SU-DHL-6 (cell line): ENCODE results near the gene HNRNPA1.
"Not testable (repeated sequence)": the region's sequence is repeated elsewhere in the genome, so short reads cannot be mapped to it uniquely, and the experiment has no call there.

Experiments
- H2AFZ ChIP-seq: fragments of 200-600 bp; sonication (generic); 2 replicates; pipeline ENCODE4 v1.6.1; 2014; ENCODE audit warnings: low read depth, mild to moderate bottlenecking, moderate library complexity, mixed read lengths, antibody characterized with exemption, low read length; ENCODE audit not compliant: severe bottlenecking
- H3F3A ChIP-seq: fragments of 200-600 bp; shearing (Covaris generic); 2 replicates; pipeline ENCODE4 v1.6.0; 2016; ENCODE audit warnings: antibody characterized with exemption, mild to moderate bottlenecking; ENCODE audit not compliant: insufficient read depth
- H3K27ac ChIP-seq: fragments of 200-600 bp; sonication (generic); 2 replicates; pipeline ENCODE4 v1.5.1; 2016; ENCODE audit warnings: low read depth, mild to moderate bottlenecking, low read length, moderate library complexity, mixed read lengths
- H3K27me3 ChIP-seq: fragments of 200-600 bp; sonication (generic), shearing (Covaris generic); 2 replicates; pipeline ENCODE4 v1.6.0; 2014; ENCODE audit warnings: mild to moderate bottlenecking, low read length
- H3K36me3 ChIP-seq: fragments of 200-600 bp; sonication (generic); 2 replicates; pipeline ENCODE4 v1.6.1; 2014; ENCODE audit warnings: mild to moderate bottlenecking, low read length, mixed read lengths
- H3K4me2 ChIP-seq: fragments of 300-600, 200-600 bp; shearing (Covaris generic), sonication (generic); 2 replicates; pipeline ENCODE4 v1.6.0; 2014; ENCODE audit warnings: low read length, low read depth, mild to moderate bottlenecking; ENCODE audit not compliant: poor library complexity, severe bottlenecking
- H3K4me3 ChIP-seq: fragments of 200-600 bp; sonication (generic); 2 replicates; pipeline ENCODE4 v1.5.1; 2014; ENCODE audit warnings: antibody characterized with exemption, low read length, mild to moderate bottlenecking, mixed read lengths; ENCODE audit not compliant: insufficient read depth, poor library complexity, severe bottlenecking
- H3K79me2 ChIP-seq: fragments of 200-600 bp; sonication (generic); 2 replicates; pipeline ENCODE4 v1.6.1; 2014; ENCODE audit warnings: mild to moderate bottlenecking, low read length, moderate library complexity; ENCODE audit not compliant: insufficient read depth
- H3K9ac ChIP-seq: fragments of 200-600 bp; sonication (generic); 2 replicates; pipeline ENCODE4 v1.7.0; 2014; ENCODE audit warnings: mild to moderate bottlenecking, low read length
- H3K9me2 ChIP-seq: fragments of 200-600 bp; sonication (generic); replicated peaks from 2 replicates; pipeline ENCODE4 v1.6.1; 2014; ENCODE audit warnings: low read length; ENCODE audit not compliant: insufficient read depth
- H3K9me3 ChIP-seq: fragments of 200-600 bp; sonication (generic); 2 replicates; pipeline ENCODE4 v1.6.1; 2014; ENCODE audit warnings: low read length, mixed read lengths; ENCODE audit not compliant: insufficient read depth
- H4K20me1 ChIP-seq: fragments of 200-600 bp; sonication (generic); 2 replicates; pipeline ENCODE4 v1.6.1; 2014; ENCODE audit warnings: low read depth, mild to moderate bottlenecking, antibody characterized with exemption, low read length, moderate library complexity, mixed read lengths
- EZH2phosphoT487 ChIP-seq: fragments of 200-600 bp; sonication (generic), shearing (Covaris generic); conservative IDR thresholded peaks from 2 replicates; pipeline ENCODE4 v1.6.1; 2018; ENCODE audit warnings: mild to moderate bottlenecking, antibody characterized with exemption, low read length, moderate library complexity, mixed read lengths
- TF ChIP-seq, protein P1 (sequence below): fragments of 200-600 bp; sonication (generic); IDR thresholded peaks from one replicate; pipeline ENCODE4 v1.5.1; 2017; ENCODE audit warnings: antibody characterized with exemption, mild to moderate bottlenecking, low read length, moderate library complexity; ENCODE audit not compliant: insufficient read depth, poor library complexity, severe bottlenecking

The HNRNPA1 gene

DNA sequence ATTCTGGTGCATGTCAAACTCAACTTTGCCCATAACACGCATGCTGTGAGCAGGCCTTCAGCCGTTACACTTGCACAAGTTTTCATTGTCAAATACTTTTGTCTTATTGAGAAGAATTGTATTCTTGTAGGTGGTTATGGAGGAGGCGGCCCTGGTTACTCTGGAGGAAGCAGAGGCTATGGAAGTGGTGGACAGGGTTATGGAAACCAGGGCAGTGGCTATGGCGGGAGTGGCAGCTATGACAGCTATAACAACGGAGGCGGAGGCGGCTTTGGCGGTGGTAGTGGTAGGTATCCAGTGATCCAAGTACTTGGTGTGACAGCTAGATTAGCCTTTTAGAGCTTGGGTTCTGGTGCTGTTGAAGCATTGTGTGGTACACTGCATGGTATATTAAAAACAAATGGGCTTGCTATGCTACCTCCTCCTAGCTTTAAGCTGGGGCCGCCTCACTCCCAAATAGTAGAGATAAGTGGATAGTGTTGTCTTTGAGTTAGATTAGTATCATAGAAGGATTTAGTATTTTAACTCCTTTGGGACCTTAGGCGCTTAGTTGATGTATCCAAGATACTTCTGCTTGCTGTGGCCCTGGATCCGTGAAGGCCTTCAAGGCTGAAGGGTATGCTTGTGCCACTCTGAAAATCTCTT lies 2.5 kb downstream of the HNRNPA1 start:
- Histone ChIP-seq H2AFZ (no peak overlapping the region), H3K9ac (peak overlapping the region; percentile 96), H3K79me2 (peaks cover 47% of the 10 kb centered on the region), H3K9me3 (no peaks in the 10 kb centered on the region), H3K27ac (no peak overlapping the region), H3K9me2 (no peaks in the 10 kb centered on the region), H4K20me1 (peaks cover 40% of the 10 kb centered on the region), H3F3A (peaks cover 81% of the 10 kb centered on the region), H3K36me3 (peaks cover 79% of the 10 kb centered on the region), H3K4me3 (peak overlapping the region; percentile 71), H3K4me2 (peak overlapping the region; percentile 77), H3K27me3 (no peaks in the 10 kb centered on the region)
- TF ChIP-seq EZH2phosphoT487 = no peak
- TF ChIP-seq, protein P1, sequence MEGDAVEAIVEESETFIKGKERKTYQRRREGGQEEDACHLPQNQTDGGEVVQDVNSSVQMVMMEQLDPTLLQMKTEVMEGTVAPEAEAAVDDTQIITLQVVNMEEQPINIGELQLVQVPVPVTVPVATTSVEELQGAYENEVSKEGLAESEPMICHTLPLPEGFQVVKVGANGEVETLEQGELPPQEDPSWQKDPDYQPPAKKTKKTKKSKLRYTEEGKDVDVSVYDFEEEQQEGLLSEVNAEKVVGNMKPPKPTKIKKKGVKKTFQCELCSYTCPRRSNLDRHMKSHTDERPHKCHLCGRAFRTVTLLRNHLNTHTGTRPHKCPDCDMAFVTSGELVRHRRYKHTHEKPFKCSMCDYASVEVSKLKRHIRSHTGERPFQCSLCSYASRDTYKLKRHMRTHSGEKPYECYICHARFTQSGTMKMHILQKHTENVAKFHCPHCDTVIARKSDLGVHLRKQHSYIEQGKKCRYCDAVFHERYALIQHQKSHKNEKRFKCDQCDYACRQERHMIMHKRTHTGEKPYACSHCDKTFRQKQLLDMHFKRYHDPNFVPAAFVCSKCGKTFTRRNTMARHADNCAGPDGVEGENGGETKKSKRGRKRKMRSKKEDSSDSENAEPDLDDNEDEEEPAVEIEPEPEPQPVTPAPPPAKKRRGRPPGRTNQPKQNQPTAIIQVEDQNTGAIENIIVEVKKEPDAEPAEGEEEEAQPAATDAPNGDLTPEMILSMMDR = no peak

DNA sequence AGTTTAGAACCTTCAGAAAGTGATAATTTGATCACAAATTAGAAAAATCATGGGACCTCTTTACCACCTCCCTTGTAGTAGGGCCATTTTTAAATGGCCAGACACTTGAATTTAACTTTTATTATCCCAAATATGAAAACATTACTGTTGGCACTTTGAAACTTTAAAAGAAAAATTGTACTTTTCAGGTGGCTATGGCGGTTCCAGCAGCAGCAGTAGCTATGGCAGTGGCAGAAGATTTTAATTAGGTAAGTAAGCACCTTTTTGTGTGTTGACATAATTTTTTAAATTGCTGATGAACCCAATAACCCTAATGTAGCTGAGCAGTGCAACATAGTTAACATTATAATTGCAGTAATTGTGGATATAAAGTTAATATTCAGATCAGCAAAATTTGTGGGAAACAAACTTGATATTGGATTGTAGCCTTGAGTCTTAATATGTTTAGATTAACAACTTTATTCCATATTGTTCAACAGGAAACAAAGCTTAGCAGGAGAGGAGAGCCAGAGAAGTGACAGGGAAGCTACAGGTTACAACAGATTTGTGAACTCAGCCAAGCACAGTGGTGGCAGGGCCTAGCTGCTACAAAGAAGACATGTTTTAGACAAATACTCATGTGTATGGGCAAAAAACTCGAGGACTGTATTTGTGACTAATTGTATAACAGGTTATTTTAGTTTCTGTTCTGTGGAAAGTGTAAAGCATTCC lies 3.7 kb downstream of the HNRNPA1 start:
- Histone ChIP-seq H3F3A (peaks cover 84% of the 10 kb centered on the region), H3K4me2 (peak overlapping the region; percentile 77)

DNA sequence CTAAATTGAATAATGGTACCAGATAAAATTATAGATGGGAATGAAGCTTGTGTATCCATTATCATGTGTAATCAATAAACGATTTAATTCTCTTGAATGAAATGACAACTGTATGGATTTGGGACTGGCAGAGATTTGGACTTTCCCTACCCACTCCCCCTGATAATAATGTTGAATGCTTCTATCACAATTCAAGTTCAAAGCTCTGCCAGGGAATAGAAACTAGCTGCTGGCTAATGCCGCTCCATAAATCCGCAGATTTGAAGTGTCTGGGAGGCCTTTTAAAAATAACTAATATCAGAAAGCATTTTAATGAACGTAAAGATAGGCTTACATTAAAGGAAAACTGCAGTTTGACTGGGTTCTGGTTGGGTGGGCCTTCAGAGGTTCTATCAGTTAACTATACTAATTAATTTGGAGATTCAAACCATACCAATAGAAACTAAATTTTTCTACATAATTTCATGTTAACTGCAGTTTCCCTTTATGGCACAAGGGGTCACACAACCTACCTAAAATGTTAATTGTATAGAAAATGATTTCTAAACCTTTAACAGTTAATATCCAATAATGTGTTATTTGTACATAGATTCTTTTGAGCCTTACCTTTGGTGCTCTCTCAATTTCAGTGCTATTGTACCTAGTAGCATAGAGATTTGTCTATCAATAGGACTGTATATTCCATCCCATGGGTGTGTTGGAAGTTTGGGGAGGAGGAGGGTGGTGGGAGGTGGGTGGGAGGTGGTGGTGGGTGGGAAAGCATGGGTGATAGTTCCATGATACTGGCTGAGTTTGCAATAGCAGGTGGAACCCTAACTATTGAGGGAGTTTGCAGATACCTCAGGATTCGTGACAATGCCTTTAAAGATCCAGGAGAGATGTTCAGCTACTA lies 4.9 kb downstream of the HNRNPA1 start:
- Histone ChIP-seq H3K27me3 (no peaks in the 10 kb centered on the region), H3K4me3 (no peak overlapping the region), H3K79me2 (peaks cover 32% of the 10 kb centered on the region), H3K27ac (no peak overlapping the region), H3F3A (peaks cover 94% of the 10 kb centered on the region), H2AFZ (no peak overlapping the region), H3K9me3 (no peaks in the 10 kb centered on the region), H3K4me2 (peak overlapping the region; percentile 2), H3K9me2 (no peaks in the 10 kb centered on the region), H3K9ac (no peak overlapping the region), H3K36me3 (peaks cover 67% of the 10 kb centered on the region), H4K20me1 (peaks cover 40% of the 10 kb centered on the region)
- TF ChIP-seq EZH2phosphoT487 = no peak
- TF ChIP-seq, protein P1 = no peak

More for the DNA sequence above, 3.7 kb downstream of the HNRNPA1 start:
- Histone ChIP-seq H3K36me3 (peaks cover 69% of the 10 kb centered on the region), H3K79me2 (peaks cover 36% of the 10 kb centered on the region), H3K9ac (peak overlapping the region; percentile 96; the same call in 1 of the 2 replicates), H4K20me1 (peaks cover 40% of the 10 kb centered on the region)
- not testable (repeated sequence) for H2AFZ ChIP-seq, H3K27ac ChIP-seq, H3K9me3 ChIP-seq, H3K9me2 ChIP-seq, H3K4me3 ChIP-seq, H3K27me3 ChIP-seq
